Loucy (cell line): ENCODE data around the gene FRS2.

Experiments
- EZH2phosphoT487 ChIP-seq: fragments of 200-600 bp; IDR thresholded peaks from 2 replicates; pipeline ENCODE4 v1.6.1; 2018; ENCODE audit warnings: antibody characterized with exemption, mild to moderate bottlenecking, moderate library complexity, borderline replicate concordance
- TF ChIP-seq, protein P1 (sequence below): fragments of 200-600 bp; sonication (generic); conservative IDR thresholded peaks from 2 replicates; pipeline ENCODE4 v1.5.1; 2014; ENCODE audit warnings: mild to moderate bottlenecking, antibody characterized with exemption, low read length

DNA sequence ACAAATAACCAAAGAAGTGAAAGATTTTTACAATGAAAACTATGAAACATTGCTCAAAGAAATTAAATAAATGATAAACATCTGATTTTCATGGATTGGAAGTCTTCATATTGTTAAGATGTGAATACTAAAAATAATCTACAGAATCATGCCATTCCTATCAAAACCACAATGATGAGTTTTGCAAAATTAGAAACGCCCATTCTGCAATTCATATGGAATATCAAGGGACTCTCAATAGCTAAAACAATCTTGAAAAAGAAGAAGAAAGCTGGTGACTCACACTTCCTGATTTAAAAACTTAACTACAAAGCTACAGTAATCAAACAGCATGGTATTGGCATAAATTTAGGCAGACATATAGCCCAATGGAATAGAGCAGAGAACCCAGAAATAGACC lies 74.9 kb downstream of the FRS2 start:
- TF ChIP-seq, protein P1, sequence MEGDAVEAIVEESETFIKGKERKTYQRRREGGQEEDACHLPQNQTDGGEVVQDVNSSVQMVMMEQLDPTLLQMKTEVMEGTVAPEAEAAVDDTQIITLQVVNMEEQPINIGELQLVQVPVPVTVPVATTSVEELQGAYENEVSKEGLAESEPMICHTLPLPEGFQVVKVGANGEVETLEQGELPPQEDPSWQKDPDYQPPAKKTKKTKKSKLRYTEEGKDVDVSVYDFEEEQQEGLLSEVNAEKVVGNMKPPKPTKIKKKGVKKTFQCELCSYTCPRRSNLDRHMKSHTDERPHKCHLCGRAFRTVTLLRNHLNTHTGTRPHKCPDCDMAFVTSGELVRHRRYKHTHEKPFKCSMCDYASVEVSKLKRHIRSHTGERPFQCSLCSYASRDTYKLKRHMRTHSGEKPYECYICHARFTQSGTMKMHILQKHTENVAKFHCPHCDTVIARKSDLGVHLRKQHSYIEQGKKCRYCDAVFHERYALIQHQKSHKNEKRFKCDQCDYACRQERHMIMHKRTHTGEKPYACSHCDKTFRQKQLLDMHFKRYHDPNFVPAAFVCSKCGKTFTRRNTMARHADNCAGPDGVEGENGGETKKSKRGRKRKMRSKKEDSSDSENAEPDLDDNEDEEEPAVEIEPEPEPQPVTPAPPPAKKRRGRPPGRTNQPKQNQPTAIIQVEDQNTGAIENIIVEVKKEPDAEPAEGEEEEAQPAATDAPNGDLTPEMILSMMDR, result no peak
- TF ChIP-seq EZH2phosphoT487, result no peak
